Measurements from ENCODE around the gene CDH2. TPM values are rescaled to one million over a fixed set of nuclear protein-coding genes. Genes with fewer than 3 reads are reported as not detected.

CDH2 gene
- total RNA-seq, 1 experiment from 2014 or later, result 15.0 TPM

DNA sequence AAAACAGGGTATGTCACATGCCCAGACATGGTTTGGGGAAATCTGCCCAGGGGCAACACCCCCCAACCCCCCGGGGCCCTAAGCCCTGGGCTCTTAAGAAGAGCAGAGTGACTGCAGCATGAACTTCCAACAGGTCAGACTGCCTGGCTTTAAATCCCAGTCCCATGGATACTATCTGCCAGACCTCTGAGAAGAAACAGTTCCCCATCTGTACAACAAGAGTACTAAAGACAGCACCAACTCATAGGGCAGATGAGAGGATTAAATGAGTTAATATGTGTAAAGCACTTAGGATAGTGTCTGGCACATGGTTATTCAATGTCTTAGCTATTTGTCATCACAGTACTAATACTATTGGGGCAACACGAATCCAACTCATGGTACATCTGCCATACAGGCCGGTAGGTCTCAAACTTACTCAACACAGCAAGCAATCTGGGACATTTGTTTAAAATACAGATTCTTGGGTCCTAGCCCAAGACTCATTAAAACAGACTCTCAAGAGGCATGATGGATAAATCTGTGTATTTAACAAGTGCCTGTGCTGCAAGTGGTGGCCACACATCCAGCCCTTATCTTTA is 23.4 kb downstream of the CDH2 start:
- ChIA-PET POLR2A (ENCODE audit: low non-redundant PET) (no interaction called here), CTCF (no interaction called here)
- no peak for TF ChIP-seq EZH2 (IDR thresholded peaks at IDR 0.05; ENCODE audit: borderline replicate concordance, low read depth, low read length, poor library complexity, severe bottlenecking)
- TF ChIP-seq, protein P1, sequence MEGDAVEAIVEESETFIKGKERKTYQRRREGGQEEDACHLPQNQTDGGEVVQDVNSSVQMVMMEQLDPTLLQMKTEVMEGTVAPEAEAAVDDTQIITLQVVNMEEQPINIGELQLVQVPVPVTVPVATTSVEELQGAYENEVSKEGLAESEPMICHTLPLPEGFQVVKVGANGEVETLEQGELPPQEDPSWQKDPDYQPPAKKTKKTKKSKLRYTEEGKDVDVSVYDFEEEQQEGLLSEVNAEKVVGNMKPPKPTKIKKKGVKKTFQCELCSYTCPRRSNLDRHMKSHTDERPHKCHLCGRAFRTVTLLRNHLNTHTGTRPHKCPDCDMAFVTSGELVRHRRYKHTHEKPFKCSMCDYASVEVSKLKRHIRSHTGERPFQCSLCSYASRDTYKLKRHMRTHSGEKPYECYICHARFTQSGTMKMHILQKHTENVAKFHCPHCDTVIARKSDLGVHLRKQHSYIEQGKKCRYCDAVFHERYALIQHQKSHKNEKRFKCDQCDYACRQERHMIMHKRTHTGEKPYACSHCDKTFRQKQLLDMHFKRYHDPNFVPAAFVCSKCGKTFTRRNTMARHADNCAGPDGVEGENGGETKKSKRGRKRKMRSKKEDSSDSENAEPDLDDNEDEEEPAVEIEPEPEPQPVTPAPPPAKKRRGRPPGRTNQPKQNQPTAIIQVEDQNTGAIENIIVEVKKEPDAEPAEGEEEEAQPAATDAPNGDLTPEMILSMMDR (conservative IDR thresholded peaks at IDR 0.05; ENCODE audit: low read depth, low read length), result no peak
- H3K27ac ChIP-seq (ENCODE audit: low read depth, low read length, poor library complexity, severe bottlenecking), result no peak overlapping the region
- H3K36me3 ChIP-seq (ENCODE audit: insufficient read depth, low read length, poor library complexity, severe bottlenecking), result no peaks in the 10 kb centered on the region
- no peak for DNase-seq (ENCODE audit: low spot score)
- intact Hi-C loops (cut with micrococcal nuclease; ENCODE audit: unreplicated experiment), result no loop called here
- H3K9me3 ChIP-seq (ENCODE audit: low read depth, low read length, poor library complexity, severe bottlenecking), result no peaks in the 10 kb centered on the region
- no peak overlapping the region for H3K4me3 ChIP-seq (ENCODE audit: low read depth, low read length, poor library complexity, severe bottlenecking)
- H3K27me3 ChIP-seq (replicated peaks; ENCODE audit: insufficient read depth, low read depth, low read length, poor library complexity), result no peaks in the 10 kb centered on the region
- no TSS peak for BruUV-seq (replicated peaks)
- no peaks in the 10 kb centered on the region for H3K4me1 ChIP-seq (ENCODE audit: insufficient read depth, low read length, poor library complexity, severe bottlenecking)

DNA sequence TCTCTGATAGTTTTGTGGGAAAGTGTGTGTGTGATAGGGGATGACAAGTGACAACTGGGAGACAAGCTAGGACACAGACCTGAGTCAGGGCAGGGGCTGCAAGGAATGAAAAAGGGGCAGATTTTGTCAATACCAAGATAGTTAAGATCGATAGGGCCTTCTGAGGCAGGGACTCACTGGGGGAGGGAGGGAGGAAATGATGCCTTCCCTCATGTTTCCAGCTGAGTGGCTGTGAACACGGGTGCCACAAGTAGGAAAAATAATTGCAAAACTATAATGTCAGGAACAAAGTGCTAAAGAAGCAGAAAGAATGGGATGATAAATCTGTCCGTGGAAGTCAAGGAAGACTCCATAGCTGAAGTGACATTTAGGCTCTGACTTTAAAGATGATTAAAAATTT is 24.2 kb downstream of the CDH2 start:
- ChIA-PET CTCF (no interaction called here), POLR2A (ENCODE audit: low non-redundant PET) (no interaction called here)
- no TSS peak for BruUV-seq (replicated peaks)
- peaks cover 4% of the 10 kb centered on the region for H3K4me1 ChIP-seq (ENCODE audit: insufficient read depth, low read length, poor library complexity, severe bottlenecking)
- H3K27me3 ChIP-seq (replicated peaks; ENCODE audit: insufficient read depth, low read depth, low read length, poor library complexity), result no peaks in the 10 kb centered on the region
- H3K4me3 ChIP-seq (ENCODE audit: low read depth, low read length, poor library complexity, severe bottlenecking), result no peak overlapping the region
- H3K36me3 ChIP-seq (ENCODE audit: insufficient read depth, low read length, poor library complexity, severe bottlenecking), result no peaks in the 10 kb centered on the region
- no peaks in the 10 kb centered on the region for H3K9me3 ChIP-seq (ENCODE audit: low read depth, low read length, poor library complexity, severe bottlenecking)
- no peak overlapping the region for H3K27ac ChIP-seq (ENCODE audit: low read depth, low read length, poor library complexity, severe bottlenecking)
- TF ChIP-seq, protein P1 (conservative IDR thresholded peaks at IDR 0.05; ENCODE audit: low read depth, low read length), result no peak
- no peak for TF ChIP-seq EZH2 (IDR thresholded peaks at IDR 0.05; ENCODE audit: borderline replicate concordance, low read depth, low read length, poor library complexity, severe bottlenecking)
- intact Hi-C loops (cut with micrococcal nuclease; ENCODE audit: unreplicated experiment), result no loop called here
- no peak for DNase-seq (ENCODE audit: low spot score)

DNA sequence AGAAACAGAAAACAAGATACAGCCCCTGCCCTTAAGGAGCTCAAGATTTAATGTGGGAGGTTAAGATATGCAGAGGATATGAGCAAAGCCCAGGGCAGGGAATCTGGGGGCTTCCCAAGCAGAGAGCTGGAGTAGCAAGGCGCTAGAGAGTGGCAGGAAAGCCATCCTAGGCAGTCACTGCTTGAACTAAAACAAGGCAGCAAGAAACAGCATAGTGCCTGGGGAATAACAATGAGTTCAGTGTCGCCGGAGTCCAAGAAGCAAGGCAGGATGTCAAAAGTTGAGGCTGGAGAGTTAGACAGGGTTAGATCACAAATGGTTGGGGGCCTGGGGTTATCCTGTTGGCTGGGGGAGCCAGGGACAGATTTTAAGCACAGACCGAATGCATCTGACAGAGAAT is 24.6 kb downstream of the CDH2 start:
- intact Hi-C loops (cut with micrococcal nuclease; ENCODE audit: unreplicated experiment), result no loop called here
- Histone ChIP-seq H3K27ac (ENCODE audit: low read depth, low read length, poor library complexity, severe bottlenecking) (no peak overlapping the region), H3K9me3 (ENCODE audit: low read depth, low read length, poor library complexity, severe bottlenecking) (no peaks in the 10 kb centered on the region), H3K4me1 (ENCODE audit: insufficient read depth, low read length, poor library complexity, severe bottlenecking) (peaks cover 6% of the 10 kb centered on the region), H3K27me3 (replicated peaks; ENCODE audit: insufficient read depth, low read depth, low read length, poor library complexity) (no peaks in the 10 kb centered on the region), H3K4me3 (ENCODE audit: low read depth, low read length, poor library complexity, severe bottlenecking) (no peak overlapping the region), H3K36me3 (ENCODE audit: insufficient read depth, low read length, poor library complexity, severe bottlenecking) (no peaks in the 10 kb centered on the region)
- POLR2A ChIA-PET (ENCODE audit: low non-redundant PET), result no interaction called here
- DNase-seq (ENCODE audit: low spot score), result no peak
- TF ChIP-seq EZH2 (IDR thresholded peaks at IDR 0.05; ENCODE audit: borderline replicate concordance, low read depth, low read length, poor library complexity, severe bottlenecking), result no peak
- TF ChIP-seq, protein P1 (conservative IDR thresholded peaks at IDR 0.05; ENCODE audit: low read depth, low read length), result no peak
- no TSS peak for BruUV-seq (replicated peaks)
- CTCF ChIA-PET, result no interaction called here

Measured in A673 (cell line).